ENCODE data around the gene SULT4A1.

The SULT4A1 gene

DNA sequence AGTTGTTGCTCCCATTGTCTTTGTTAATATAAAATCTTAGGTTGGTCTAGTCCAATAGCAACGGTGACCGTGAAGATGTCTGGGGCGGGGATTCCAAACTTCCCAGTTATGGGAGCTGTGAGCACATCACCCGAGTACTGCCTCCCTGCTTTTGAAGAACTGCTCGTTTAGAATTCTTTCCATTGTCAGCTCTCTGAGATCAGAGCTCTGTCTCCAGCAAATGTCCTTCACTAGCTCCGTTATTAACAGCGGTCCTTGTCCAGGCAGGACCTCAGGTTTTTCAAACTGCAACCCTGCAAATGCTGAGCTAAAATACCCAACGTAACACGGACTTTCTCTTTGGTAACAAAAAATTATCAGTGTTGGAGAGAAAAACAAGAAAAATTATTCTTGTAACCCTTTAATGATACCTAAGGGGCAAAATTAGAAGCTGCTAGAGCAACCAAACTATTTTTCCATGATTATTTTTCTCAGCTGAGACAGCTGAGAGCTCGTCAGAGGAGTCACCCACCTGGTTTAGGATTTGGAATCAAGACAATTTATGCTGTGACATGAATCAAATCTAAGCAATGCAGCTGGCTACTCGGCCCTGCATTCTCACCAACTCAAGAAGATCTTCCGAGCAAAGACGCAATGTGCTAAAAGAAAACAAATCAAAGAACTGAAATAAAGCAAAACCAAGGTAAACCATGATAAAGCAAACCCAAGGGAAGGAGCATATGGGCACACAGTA is 35.1 kb downstream of the SULT4A1 start:
- no peak for DNase-seq

DNA sequence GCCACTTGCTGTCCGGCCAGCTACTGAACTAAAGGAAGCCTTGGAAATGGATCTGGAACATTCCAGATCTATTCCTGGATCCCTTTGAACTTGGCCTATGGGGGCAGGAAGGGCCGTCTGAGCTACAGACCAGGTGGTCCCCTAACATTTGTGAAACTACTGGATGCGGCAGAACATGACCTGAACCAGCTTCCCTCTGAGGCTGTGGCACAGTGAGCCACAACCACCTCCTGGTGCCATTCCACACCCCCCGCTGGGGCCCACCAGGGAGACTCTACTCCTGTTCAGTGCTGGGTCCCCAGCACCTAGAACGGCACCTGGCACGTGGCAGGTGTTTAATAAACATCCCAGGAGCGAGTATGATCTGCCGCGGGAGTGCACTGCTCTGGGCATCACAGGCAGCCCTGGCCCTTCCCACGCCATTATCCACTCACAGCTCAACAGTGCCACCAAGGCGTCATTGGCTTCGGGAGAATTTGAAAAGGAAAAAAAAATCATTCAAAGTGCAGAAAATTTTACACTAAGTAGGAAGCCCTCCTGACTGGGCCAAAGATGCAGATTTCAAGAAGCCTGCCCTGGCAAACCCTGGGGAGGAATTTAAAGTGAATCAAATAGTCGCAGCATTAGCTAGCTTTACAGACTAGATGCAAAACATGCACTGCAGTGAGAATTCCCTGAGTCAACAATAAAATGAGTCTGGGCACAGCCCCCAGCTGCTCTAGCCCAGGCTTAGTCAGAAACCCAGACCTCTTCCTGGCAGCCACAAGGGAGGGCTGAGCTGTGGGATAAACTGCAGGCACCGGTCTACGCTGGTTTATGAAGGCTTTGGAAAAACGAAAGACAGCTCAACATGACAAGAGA is 35.9 kb downstream of the SULT4A1 start:
- DNase-seq: no peak

DNA sequence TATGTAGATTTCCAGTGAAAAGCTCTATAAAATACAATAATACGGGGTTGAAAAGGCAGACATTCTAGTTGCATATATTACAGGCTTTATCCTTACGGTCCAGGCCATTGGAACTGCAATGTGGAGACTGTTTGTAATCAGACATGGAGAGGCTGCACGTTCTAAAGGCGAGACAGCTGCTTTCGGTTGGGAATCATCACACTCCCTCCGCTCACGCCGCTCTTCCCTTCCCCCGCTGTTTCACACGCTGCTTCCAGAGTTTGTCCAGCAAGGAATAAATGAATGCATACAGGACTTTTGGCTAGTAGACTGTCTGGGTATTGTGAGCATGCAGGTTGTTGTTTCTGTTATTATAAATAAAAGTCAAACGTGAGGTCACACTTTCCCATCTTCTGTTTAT is 36.7 kb downstream of the SULT4A1 start:
- no peak for DNase-seq

DNA sequence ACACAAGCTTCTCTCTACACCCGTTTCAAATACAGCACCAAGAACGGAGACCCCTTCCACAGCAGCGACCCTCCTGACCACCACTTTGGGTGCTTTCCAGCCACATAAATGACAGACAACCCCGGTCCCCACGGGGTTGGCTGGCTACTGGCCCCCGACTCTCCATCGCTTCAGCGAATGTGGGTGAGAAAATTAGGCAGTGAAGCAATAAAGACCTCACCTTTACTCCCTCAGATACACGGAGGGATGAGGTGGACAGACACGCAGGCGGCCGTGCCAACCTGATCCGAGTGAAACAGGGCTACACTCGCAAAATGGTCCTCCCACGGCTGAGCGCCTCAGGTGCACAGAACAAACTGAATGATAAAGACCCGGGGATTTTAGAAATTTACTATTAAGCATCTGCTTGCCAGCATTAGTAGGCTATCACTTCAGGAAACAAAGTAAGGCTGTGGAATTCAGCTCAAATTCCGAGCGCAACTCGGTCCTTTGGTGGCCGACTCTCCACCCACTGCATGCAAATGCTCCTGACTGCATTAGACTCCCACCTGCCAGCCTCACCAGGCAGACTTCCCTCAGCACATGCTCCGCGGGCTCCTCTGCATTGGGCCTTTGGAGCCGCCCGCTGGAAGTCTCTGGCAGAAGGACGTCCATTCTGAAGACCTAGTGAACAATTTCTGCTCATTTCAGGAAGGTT is 37.4 kb downstream of the SULT4A1 start:
- no peak for DNase-seq

DNA sequence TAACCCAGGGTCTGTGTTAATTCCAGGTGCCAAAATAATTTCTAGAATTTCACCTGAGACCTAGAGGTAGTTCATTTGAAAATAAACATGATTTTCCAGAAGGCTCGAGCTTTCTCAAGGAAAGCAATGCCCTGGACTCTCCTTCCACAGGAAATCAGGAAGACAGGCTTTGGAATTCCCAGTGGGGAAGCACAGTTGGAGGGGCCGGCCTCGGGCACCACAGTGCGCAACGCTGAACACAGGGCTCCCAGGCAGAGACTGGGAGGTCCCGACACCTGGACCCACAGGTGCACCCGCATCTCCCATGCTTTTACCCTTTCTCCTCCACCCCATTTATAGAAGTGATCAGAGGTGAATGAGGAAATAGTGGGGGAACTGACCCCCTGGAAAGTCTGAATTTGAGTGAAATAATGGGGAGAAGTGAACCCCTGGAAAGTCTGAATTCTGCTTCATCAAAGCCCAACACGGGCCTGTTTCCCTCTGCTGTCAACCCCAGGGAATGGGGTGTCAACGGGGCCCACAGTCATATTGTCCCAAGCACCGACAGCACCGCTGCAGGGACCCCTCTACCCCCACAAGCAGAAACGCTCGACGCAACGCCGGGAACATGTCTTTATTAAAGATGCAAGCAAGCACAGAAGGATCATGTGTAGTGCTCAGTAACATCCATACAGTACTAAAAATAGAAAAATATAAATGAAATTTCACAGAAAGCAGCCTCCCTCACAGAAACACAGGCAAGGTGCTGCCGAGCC is 38.2 kb downstream of the SULT4A1 start:
- no peak for DNase-seq

DNA sequence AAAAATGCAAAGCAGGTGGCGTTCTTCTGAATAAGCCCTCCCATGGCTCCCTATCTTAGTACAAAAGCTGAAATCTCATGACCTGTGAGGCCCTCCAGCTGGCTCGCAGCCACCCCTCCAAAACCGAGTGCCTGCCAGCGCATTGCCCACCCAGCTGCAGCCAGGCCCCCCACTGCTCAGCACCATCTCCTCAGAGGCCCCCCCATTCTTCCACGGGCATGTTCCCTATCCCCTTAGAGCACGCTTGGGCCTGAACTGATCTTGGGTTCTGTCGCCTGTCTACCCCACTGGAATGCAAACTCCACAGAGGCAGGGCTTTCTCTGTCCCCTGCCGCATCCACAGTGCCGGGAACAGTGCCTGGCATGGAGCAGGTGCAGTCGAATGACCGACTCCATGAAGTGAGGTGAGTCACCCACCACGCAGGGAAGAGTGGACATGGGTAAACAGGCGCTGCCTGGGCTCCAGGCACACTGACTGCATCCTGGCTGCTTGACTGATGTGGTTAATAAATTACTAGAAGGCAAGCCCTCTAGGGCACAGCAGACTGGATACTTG is 38.9 kb downstream of the SULT4A1 start:
- DNase-seq: no peak

DNA sequence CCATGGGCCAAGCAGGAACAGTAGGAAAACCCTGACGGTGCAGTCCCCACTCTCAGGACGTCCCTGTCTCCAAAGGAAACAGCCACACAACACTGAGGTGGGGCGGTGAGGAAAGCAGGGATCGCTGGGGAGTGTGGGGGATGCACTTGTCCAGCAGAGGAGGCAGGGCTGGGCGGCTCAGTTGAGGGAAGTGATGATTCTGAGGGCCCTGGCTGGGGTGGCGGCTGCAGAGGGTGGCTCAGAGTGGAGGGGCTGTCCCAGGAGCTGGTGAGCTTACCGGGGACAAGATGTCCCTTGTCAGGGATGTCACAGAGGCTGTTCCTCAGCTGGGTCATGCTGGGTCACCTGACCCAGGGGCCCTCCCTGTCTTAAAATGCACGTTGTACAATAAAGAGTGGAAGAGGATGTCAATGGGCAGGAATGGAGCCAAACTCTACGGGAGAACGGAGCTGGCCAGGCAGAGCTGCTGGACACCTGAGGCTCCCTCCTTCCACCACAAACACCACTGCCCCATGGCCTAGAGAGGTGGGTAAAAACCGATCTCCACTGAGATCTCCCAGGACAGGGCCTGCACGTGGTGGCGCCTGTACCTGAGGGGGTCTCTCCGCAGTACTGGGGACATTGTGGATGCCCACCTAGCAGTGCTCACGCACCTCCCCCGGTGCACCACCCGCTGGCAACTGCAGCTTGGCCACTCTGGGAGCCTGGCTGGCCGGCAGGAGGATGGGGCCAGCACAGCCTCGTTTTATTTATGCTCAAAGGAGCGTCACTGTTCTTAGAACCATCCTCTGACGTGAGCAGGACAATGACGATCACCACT is 40.5 kb downstream of the SULT4A1 start:
- no peak for DNase-seq

DNA sequence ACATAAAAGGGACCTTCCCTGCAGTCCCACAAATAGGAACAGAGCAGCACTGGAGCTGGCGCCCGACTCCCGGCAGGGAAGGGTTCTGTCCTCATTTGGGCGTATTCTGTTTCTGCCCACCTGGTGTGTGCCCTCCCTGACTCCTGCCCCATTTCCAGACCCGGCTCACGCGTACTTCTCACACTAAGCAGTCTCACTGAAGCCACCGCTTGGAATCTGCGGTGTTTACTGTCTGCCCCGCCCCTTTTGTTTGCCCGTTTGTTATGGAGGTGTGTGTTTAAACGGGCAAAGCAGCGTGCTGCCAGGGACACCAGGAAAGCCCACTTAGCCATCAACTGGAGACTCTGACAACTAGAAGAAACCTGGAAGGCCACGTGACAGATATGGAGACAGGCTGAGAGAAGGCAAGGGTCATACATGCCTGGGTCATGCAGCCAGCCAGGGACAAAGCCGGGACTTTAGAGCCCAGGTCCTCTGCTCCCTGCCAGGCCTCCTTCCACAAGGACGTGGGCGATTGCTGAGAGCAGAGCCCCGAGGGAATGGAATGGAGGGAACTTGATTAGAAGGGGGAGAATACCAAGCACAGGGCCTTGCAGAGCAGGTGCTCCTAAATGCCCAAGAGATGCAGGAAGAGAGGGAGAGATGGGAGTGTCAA is 41.5 kb downstream of the SULT4A1 start:
- no peak for DNase-seq

DNA sequence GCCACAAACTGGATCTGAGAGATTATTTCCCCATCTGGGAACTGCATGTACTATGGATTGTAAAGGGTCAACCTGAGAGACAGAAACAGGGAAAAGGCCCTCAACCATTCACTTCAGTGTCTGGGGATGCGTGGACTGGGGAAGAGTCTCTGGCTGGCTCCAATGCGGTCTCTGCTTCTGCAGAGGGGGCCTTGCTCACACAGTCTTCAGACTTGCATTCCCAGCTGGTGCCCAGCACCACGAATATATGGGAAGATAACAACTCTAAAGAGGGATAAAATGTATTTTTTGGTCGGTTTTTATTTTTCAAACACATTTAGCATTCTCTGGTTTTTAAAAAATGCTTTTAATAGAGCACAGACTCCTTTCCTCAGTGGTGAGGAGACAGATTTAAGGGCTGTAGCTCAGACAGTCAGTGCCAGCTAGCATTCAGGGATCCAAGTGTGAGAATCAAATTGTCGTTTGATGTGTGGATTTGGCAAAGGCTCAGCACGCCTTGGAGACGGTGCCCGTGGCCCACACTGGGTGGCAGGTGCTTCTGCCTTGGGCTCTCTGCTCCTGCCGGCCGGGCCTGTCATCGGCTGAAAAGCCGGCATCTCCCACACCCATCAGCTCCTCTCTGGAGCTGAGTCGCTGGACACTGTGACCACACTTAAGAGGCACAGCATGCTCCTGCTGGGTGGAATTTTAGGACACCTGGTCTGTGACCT is 42.2 kb downstream of the SULT4A1 start:
- no peak for DNase-seq

DNA sequence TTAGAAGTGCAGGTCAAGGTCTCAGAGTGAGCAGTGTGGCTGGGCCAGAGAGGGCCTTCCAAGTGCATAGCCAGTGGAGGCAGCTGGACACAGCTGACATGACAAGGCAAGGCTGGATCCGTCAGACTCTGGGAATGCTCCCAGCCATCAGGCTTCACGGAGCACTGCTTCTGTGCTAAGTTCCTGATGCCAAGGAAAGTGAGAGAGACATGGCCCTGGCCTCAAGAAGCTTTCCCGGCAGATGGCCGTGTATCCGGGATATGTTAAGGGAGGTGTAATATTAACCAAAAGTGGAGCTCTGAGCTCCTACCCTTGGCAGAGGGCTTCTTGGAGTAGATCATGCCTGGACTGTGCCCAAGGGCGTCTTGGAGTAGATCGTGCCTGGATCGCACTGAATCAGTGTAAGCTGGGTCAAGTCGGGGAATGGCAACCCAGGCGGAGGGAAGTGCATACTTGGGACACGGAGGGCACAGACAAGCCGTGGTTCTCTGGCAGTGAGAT is 42.8 kb downstream of the SULT4A1 start:
- DNase-seq: no peak

DNA sequence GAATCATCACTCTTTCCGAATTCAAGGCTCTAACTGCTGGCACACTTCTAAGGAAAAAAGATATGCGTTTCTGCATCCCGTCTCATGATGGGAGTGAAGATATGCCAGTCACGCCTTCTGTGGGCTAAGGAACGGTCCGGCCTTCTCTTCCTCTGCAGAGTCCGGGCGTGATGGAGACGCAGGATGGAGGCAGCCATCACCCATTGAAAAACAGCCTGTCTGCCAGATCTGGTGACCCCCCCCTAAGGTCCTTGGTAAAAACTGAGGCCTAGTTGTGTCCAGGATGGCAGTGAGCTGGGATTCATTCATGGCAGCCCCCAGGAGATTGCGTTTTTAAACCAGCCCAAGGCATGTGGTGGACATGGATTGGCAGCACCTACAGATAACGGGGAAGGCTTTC is 43.3 kb downstream of the SULT4A1 start:
- no peak for DNase-seq

DNA sequence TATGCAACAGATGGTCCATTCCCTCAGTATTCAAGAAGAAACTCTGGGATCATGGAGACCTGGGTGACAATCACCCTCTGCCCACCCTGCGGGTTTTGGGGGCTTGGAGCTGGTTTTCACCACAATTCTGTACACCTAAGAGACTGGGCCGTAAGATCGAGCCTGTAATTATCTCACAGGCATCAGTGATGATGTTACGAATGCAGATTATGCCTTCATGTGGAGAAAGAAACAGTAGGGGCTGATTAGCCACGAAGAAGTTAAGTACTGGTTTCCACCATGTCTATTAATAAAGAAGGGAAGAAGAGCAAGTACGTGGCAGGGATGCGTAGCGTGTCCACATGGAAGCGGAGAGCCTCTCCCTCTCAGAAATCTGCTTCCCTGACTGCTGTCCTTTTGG is 44.9 kb downstream of the SULT4A1 start:
- DNase-seq: no peak

DNA sequence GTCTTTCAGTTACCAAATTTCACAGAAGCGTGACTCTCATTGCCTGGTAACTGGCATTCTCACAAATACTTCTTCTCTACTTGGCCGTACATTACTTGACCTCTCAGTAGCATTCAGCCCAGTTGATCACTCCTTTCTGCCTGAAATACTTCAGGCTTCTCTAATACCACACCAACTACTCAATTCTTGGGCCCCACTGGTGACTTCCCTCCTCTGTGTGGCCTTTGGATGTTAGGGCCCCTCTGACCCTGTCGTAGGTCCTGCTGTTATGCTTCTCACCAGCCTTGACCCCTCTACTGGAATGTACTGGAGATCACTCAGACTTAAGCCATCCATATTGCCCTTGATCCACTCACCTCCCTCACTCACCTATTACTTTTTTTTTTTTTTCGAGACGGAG is 48.0 kb downstream of the SULT4A1 start:
- DNase-seq: no peak

DNA sequence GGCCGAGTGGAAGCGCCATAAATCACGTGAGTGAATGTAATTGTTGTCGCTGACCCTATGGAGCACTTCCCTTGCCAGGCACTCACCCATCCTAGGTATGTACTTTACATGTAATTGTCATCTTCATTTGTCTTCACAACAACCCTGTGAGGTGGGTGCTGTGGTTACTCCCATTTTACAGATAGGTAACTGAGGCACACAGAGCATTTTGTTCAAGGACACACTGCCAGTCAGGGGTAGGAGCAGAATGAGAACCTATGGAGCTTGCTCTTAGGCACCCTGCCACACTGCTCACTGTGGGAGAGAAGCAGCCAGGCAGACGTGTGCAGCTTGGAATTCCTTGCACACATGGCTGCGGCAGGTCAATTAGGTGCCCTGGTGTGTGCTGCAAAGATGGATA is 49.4 kb downstream of the SULT4A1 start:
- DNase-seq: no peak

DNA sequence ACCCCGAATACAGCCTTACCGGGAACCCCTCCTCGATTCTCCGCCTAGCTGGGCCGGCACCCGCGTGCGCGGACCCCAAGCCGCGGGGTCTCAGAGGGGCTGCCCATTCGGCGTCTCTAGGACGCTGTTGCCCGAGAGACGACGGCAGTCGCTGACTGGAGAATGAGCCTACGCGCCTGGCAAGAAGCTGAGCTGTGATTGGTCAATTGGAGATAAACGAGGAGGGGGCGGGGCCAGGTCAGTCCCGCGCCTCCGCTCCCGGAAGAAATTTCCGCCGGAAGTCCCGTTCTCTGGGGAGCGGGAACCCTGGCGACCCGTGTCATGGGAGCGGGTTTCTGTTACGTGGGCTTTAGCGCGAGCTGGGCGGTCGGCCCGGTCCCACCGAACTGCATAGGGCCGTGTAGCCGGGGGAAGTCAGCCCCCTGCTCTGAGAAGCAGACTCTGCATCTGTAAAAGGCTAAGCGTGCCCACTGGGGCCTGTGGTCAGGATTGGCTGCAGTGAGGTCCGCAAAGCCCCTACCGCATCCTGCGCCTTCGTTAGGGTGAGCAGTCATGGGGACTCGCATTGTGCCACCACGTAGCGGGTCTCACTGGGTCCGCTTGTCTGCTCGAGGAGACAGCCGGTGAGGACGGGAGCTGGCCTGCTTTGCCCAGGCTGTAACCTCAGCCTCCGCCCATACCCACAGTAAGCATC is 50.0 kb downstream of the SULT4A1 start, which contains the start of gene EFCAB6:
Gene EFCAB6 (minus strand): TSS at position 157 of the 694 bp plus-strand sequence. CDS start 29,987 bp downstream, outside the sequence.
- peak; percentile 90 to 92 for DNase-seq

DNA sequence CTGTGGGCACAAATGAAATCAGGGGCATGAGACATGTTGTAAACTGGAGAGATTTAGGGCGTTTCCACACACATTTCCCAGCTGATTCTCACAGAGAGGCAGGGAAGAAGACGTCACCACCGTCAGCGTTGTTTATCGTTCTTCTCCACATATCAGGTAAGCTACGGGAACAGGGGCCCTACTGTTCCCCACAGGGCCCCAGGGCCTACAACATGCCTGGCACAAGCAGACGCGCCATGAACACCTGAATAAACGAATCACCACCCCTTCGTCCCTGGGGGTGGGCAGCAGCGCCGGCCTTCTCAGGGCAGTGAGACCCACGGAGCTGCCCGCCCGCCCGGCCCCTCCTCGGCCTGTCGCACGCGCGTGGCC is 50.5 kb downstream of the SULT4A1 start:
- no peak for DNase-seq

DNA sequence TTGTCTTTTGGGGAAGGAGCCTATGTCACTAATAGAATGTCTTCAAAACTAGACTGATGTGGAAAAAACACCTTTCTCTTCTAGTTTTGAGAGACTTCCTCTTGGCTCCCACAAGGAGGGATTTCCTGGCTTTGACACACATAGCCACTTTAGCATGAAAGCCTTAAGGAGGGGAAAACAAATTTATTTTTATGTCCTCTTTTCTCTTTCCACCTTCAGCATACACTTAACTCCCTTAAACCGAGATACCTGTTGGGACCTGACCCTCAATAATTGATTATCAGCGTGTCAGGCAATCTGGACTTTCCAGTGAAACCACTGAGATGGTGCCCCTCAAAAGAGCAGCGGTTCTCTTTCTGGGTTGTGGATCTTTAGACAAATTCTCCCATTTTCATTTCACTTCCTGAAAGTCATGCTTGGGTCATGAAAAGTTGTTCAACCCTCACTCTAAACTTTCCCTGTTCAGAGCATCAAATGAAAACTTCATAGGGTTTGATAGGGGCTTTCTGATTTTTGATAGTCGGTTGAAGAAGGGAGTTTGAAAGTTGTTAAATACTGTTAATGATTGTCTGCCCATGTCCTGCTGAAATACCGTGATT is 59.3 kb downstream of the SULT4A1 start:
- DNase-seq: no peak

DNA sequence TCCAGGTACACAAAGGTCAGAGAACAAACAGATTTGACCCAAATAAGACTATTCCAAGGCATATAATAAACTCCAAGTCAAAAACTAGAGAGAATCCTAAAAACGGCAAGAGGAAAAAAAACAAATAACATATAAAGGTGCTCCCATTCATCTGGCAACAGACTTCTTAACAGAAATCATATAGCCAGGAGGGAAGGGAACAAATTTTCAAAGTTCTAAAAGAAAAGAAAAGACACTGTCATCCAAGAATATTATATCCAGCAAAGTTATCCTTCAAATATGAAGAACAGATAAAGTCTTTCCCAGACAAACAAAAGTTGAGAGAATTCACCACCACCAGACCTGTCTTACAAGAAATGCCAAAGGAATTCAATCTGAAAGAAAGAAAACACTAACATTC is 61.3 kb downstream of the SULT4A1 start:
- no peak for DNase-seq

DNA sequence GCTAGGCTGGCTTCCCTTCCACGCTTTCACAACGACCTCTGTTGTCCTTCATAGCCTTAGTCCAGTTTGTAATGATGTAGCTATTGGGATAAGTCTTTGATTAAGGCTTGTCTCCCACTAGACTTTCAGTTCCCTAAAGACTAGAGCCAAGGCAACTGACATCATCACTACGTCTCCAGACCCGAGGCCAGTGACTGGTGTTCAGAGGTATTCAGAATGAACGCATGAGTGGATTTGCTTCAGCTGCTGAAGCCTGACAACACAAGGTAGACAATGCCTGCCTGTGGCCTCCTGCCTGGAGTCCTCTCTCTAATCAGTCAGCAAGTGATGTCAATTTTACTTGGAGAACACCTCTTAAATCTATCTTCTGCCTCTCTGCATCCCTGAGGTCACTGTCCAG is 63.8 kb downstream of the SULT4A1 start:
- no peak for DNase-seq

Measured in CD4-positive, alpha-beta T cell treated with Interleukin-4 for 1 hour (primary cell).